Effector memory CD4-positive, alpha-beta T cell (primary cell): ENCODE results near the gene CCDC192.
"Not testable (repeated sequence)": the region's sequence is repeated elsewhere in the genome, so short reads cannot be mapped to it uniquely, and the experiment has no call there.

Experiments
- DNase-seq, 3 donors: peaks; one replicate each; pipeline ENCODE4 v3.0.0-alpha.2; 2020
- H3K27ac ChIP-seq: 2 replicates; pipeline ENCODE4 v1.7.0; 2013; ENCODE audit warnings: mild to moderate bottlenecking, low read length, moderate library complexity; ENCODE audit not compliant: insufficient read depth, poor library complexity, severe bottlenecking
- H3K27me3 ChIP-seq: replicated peaks from 2 replicates; pipeline ENCODE4 v1.7.0; 2013; ENCODE audit warnings: mild to moderate bottlenecking, low read length; ENCODE audit not compliant: insufficient read depth, control insufficient read depth, poor library complexity, severe bottlenecking
- H3K36me3 ChIP-seq: 2 replicates; pipeline ENCODE4 v1.7.0; 2013; ENCODE audit warnings: mild to moderate bottlenecking, low read length, moderate library complexity; ENCODE audit not compliant: control insufficient read depth, insufficient read depth
- H3K4me1 ChIP-seq: 2 replicates; pipeline ENCODE4 v1.7.0; 2013; ENCODE audit warnings: low read length, mild to moderate bottlenecking; ENCODE audit not compliant: control insufficient read depth, insufficient read depth, poor library complexity, severe bottlenecking
- H3K4me3 ChIP-seq: 2 replicates; pipeline ENCODE4 v1.7.0; 2013; ENCODE audit warnings: low read length, low read depth, mild to moderate bottlenecking; ENCODE audit not compliant: insufficient read depth, poor library complexity, severe bottlenecking
- H3K9me3 ChIP-seq: 2 replicates; pipeline ENCODE4 v1.7.0; 2013; ENCODE audit warnings: mild to moderate bottlenecking, low read length, moderate library complexity; ENCODE audit not compliant: control insufficient read depth

Gene CCDC192

GRCh38 chr5:127725673-127726072 lies 22.5 kb downstream of the CCDC192 start:
- no peaks in the 10 kb centered on the region for H3K36me3 ChIP-seq
- DNase-seq = no peak
- H3K27me3 ChIP-seq = no peaks in the 10 kb centered on the region
- no peaks in the 10 kb centered on the region for H3K4me1 ChIP-seq
- H3K4me3 ChIP-seq = no peak overlapping the region
- H3K9me3 ChIP-seq = no peaks in the 10 kb centered on the region
- no peak overlapping the region for H3K27ac ChIP-seq

- Histone ChIP-seq H3K9me3 (no peaks in the 10 kb centered on the region), H3K27me3 (no peaks in the 10 kb centered on the region), H3K4me3 (no peak overlapping the region), H3K4me1 (no peaks in the 10 kb centered on the region), H3K36me3 (no peaks in the 10 kb centered on the region), H3K27ac (no peak overlapping the region)
- no peak for DNase-seq
Measured at GRCh38 chr5:127732963-127733362, 29.8 kb downstream of the CCDC192 start.

GRCh38 chr5:127739348-127739747 lies 36.2 kb downstream of the CCDC192 start:
- not testable (repeated sequence) for H3K36me3 ChIP-seq, H3K9me3 ChIP-seq, H3K27ac ChIP-seq, H3K27me3 ChIP-seq, DNase-seq, H3K4me1 ChIP-seq, H3K4me3 ChIP-seq

- Histone ChIP-seq H3K27ac (no peak overlapping the region), H3K36me3 (no peaks in the 10 kb centered on the region), H3K4me1 (no peaks in the 10 kb centered on the region), H3K27me3 (no peaks in the 10 kb centered on the region), H3K9me3 (no peaks in the 10 kb centered on the region), H3K4me3 (no peak overlapping the region)
- DNase-seq = no peak
Measured at GRCh38 chr5:127739807-127740384, 36.7 kb downstream of the CCDC192 start.

GRCh38 chr5:127741412-127741811 lies 38.2 kb downstream of the CCDC192 start:
- Histone ChIP-seq H3K27me3 (no peaks in the 10 kb centered on the region), H3K4me3 (no peak overlapping the region), H3K27ac (no peak overlapping the region), H3K36me3 (no peaks in the 10 kb centered on the region), H3K4me1 (no peaks in the 10 kb centered on the region), H3K9me3 (no peaks in the 10 kb centered on the region)
- no peak for DNase-seq

- Histone ChIP-seq H3K27me3 (no peaks in the 10 kb centered on the region), H3K27ac (no peak overlapping the region)
- no peak for DNase-seq
Measured at GRCh38 chr5:127744241-127744640, 41.0 kb downstream of the CCDC192 start.

GRCh38 chr5:127746756-127747155 lies 43.6 kb downstream of the CCDC192 start:
- Histone ChIP-seq H3K4me1 (no peaks in the 10 kb centered on the region), H3K4me3 (no peak overlapping the region), H3K27ac (no peak overlapping the region), H3K36me3 (no peaks in the 10 kb centered on the region), H3K27me3 (no peaks in the 10 kb centered on the region), H3K9me3 (no peaks in the 10 kb centered on the region)
- DNase-seq = no peak

More at GRCh38 chr5:127744241-127744640, 41.0 kb downstream of the CCDC192 start:
- Histone ChIP-seq H3K36me3 (no peaks in the 10 kb centered on the region), H3K4me1 (no peaks in the 10 kb centered on the region), H3K9me3 (no peaks in the 10 kb centered on the region), H3K4me3 (no peak overlapping the region)

GRCh38 chr5:127752503-127753265 lies 49.5 kb downstream of the CCDC192 start:
- not testable (repeated sequence) for H3K9me3 ChIP-seq, H3K4me3 ChIP-seq, DNase-seq, H3K27me3 ChIP-seq, H3K36me3 ChIP-seq, H3K4me1 ChIP-seq, H3K27ac ChIP-seq

DNA sequence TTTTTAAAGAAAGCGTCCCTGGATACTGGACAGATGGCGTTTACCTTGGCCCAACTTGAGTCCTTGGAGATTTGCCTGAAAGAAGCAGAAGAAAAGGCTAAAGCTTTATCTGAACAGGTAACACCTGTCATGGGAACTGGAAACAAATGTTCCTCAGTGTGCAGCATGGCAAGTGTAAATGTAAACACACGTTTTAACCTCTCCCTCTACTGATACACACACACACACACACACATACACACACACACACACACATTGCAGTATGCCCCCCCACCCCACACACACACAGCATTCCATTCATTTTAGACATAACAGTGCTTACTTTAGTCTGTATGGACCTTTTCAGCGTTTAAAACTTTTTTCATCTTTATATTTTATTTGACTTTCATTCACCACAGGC lies 51.1 kb downstream of the CCDC192 start:
- H3K27me3 ChIP-seq = no peaks in the 10 kb centered on the region
- H3K27ac ChIP-seq = no peak overlapping the region
- no peaks in the 10 kb centered on the region for H3K9me3 ChIP-seq
- no peak for DNase-seq
- H3K4me3 ChIP-seq = no peak overlapping the region
- H3K4me1 ChIP-seq = no peaks in the 10 kb centered on the region
- H3K36me3 ChIP-seq = no peaks in the 10 kb centered on the region

GRCh38 chr5:127754706-127755105 lies 51.5 kb downstream of the CCDC192 start:
- no peak for DNase-seq
- no peaks in the 10 kb centered on the region for H3K4me1 ChIP-seq
- H3K36me3 ChIP-seq = no peaks in the 10 kb centered on the region
- no peak overlapping the region for H3K27ac ChIP-seq
- no peaks in the 10 kb centered on the region for H3K9me3 ChIP-seq
- H3K27me3 ChIP-seq = no peaks in the 10 kb centered on the region
- H3K4me3 ChIP-seq = no peak overlapping the region
